ENCODE data around the gene PALD1.

PALD1 gene

GRCh38 chr10:70529848-70530247, 51.3 kb downstream of the PALD1 start:
- DNase-seq (ENCODE audit: extremely low spot score), result no peak
- TF ChIP-seq CTCF (IDR thresholded peaks at IDR 0.05; ENCODE audit: control extremely low read depth, extremely low read depth, low read depth, missing control alignments), result no peak
- ChIA-PET POLR2A (no interaction called here), CTCF (interaction anchor here (1.1 to 2.0 kb wide), 6 partner anchors 9 to 414 kb away, joined by 3 to 6 read pairs (median 4); no protein-coding TSS in a partner anchor)

GRCh38 chr10:70530315-70530714, 51.7 kb downstream of the PALD1 start:
- TF ChIP-seq CTCF (IDR thresholded peaks at IDR 0.05; ENCODE audit: control extremely low read depth, extremely low read depth, low read depth, missing control alignments), result no peak
- CTCF ChIA-PET, result interaction anchor here (1.5 to 2.0 kb wide), 3 partner anchors 11 to 69 kb away, joined by 3 to 6 read pairs (median 5); no protein-coding TSS in a partner anchor
- DNase-seq (ENCODE audit: extremely low spot score), result no peak
- POLR2A ChIA-PET, result no interaction called here

GRCh38 chr10:70532554-70533188, 54.1 kb downstream of the PALD1 start:
- no peak for DNase-seq (ENCODE audit: extremely low spot score)
- ChIA-PET POLR2A (no interaction called here), CTCF (interaction anchor here (1.2 to 1.7 kb wide), 3 partner anchors 71 to 72 kb away, joined by 3 to 7 read pairs (median 4); no protein-coding TSS in a partner anchor)
- TF ChIP-seq CTCF (IDR thresholded peaks at IDR 0.05; ENCODE audit: control extremely low read depth, extremely low read depth, low read depth, missing control alignments), result no peak

- POLR2A ChIA-PET, result no interaction called here
- TF ChIP-seq CTCF (IDR thresholded peaks at IDR 0.05; ENCODE audit: control extremely low read depth, extremely low read depth, low read depth, missing control alignments), result no peak
- no peak for DNase-seq (ENCODE audit: extremely low spot score)
- CTCF ChIA-PET, result interaction anchor here (1.0 to 1.4 kb wide), 3 partner anchors 10 to 72 kb away, joined by 3 to 4 read pairs (median 4); no protein-coding TSS in a partner anchor
Measured at GRCh38 chr10:70533189-70533558, 54.6 kb downstream of the PALD1 start.

GRCh38 chr10:70534281-70534680, 55.7 kb downstream of the PALD1 start:
- ChIA-PET POLR2A (no interaction called here), CTCF (interaction anchor here (1.4 kb wide), 1 partner anchor 72 kb away, joined by 3 read pairs; no protein-coding TSS in a partner anchor)
- TF ChIP-seq CTCF (IDR thresholded peaks at IDR 0.05; ENCODE audit: control extremely low read depth, extremely low read depth, low read depth, missing control alignments), result no peak
- DNase-seq (ENCODE audit: extremely low spot score), result no peak

- ChIA-PET CTCF (no interaction called here), POLR2A (interaction anchor here (0.7 kb wide), 1 partner anchor 208 kb away, joined by 3 read pairs; no protein-coding TSS in a partner anchor)
- no peak for DNase-seq (ENCODE audit: extremely low spot score)
- TF ChIP-seq CTCF (IDR thresholded peaks at IDR 0.05; ENCODE audit: control extremely low read depth, extremely low read depth, low read depth, missing control alignments), result no peak
Measured at GRCh38 chr10:70535001-70535400, 56.4 kb downstream of the PALD1 start.

Data from GM10248 (cell line).